UCSD-AML1 (cell line): ENCODE measurements around the gene KLK7.

Experiments
- DNase-seq: peaks from one replicate; lab custom pipeline; 2025; ENCODE audit not compliant: unreplicated experiment; lab: John Stamatoyannopoulos, UW

Gene KLK7

DNA sequence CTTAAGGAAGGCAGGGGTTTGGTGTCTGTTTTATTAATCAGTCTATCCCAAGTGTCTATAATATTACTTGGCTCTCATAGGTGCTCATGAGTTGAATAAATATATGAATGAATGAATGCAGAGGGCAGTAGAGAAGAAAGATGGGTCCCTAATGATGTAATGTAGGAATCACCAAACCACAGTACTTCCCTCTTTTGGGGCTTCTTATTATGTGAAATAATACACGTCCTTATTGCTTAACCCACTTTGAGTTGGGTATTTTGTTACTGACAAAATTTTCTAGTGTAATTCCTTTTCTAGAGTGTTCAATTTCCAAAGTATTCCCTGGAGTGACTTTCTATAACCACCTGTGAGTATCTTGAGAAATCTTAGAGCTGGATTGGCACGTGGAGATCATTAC, 44.1 kb downstream of the KLK7 start:
- no peak for DNase-seq

DNA sequence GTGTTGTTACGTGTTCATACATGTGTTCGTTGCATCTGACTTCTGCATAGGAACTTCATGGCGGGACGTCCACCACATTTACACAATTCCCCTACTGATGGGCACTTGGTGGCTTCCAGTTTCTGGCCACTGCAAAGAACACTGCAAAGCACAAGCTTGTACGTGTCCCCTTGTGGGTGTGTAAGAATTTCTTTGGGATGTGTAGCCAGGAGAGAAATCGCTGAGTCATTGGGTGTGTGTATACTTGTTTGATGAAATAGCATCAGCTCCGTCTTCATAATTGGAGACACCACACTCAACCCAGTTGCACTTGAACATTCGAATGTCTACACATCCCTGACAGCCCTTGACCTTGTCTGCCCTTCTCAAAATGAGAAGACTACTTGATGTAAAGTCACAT, 50.1 kb downstream of the KLK7 start:
- DNase-seq, result no peak

DNA sequence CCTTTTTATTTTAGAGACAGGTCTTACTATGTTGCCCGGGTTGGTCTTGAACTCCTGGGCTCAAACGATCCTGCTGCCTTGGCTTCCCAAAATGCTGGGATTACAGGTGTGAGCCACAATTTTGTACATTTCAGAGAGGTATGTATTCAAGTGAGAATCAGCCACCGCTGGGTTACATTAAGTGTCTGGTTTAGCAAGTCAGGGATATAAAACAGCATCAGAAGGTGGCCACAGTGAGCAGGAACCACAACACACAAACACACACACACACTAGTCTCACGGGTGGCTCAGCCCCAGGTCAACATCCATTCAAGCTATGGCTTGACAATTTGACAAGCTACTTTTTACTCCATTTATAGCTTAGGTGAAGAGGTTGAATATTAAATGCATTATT, 51.0 kb downstream of the KLK7 start:
- no peak for DNase-seq

DNA sequence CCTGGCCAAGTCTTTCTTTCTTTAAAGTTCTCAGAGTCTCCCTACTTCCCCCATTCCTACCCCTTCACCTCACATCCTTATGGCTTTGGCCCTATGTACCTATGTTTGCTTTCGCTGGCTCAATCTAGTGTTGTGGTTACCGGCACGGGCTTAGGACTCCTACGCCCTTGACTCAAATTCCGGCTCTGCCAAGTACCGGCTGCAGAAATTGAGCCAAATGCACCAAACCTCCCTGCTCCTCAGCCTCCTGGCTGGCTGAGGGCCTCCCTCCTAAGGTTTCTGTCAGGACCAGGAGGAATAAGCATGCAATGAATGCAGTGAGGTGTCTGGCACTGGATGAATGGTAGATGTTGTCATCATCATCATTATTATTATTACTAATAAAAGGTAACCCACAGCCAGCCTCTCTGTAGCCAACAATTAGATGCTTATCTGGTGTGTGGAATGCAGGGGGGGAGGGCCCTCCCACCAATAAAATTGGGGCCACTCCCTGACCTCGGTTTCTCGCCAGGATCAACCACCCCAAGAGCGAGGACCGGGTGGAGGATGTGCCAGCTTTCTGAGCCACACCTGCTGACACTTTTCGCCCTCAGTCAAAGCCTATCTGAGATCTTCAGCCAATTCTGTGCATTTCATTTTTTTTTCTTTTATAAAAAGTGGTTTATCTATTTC, 51.6 kb downstream of the KLK7 start:
- no peak for DNase-seq

DNA sequence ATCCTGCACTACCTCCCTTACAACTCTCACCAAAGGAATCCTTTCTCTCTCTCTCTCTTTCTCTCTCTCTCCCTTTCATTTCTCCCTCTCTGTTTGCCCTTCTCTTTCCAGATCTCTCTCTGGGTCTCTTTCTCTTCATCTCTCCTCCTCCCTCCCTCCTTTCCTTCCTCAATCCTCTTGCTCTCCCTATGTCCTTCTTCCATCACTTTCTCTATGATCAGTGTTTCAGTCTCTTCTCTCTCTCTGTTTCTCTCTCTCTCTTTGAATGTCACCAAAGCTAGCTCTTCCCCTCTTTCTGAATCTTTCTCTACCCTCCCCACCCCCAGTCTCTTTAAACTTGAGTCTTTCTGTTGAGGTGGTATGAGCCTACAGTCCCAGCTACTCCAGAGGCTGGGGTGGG, 52.7 kb downstream of the KLK7 start:
- DNase-seq, result no peak

DNA sequence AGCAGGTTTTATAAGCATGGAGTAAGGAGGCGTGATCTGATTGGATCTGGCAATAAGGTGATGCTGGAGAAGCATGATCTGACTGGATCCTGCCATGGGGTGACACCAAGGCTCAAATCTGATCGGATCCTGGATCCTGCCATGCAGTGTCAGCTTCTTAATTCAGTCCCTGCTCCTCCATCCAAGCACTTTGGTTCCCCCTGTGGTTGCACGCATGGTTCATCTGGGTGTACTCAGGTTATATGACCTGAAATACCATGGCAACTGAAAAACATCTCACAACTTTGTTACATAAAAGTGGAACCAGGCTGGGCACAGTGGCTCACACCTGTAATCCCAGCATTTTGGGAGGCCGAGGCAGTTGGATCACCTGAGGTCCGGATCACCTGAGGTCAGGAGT, 54.9 kb downstream of the KLK7 start:
- no peak for DNase-seq
